Measurements from ENCODE around the gene ZNF497.
"Not testable (repeated sequence)": the region's sequence is repeated elsewhere in the genome, so short reads cannot be mapped to it uniquely, and the experiment has no call there.

ZNF497 gene

GRCh38 chr19:58317476-58318072 is 45.0 kb downstream of the ZNF497 start:
- in situ Hi-C loops (cut with MboI; ENCODE audit: low sequenced_read_pairs) = no loop called here

- in situ Hi-C loops (cut with MboI; ENCODE audit: low sequenced_read_pairs) = no loop called here
These were observed 47.0 kb downstream of the ZNF497 start for GRCh38 chr19:58315580-58315979.

GRCh38 chr19:58311345-58311865 is 51.1 kb downstream of the ZNF497 start:
- in situ Hi-C loops (cut with MboI; ENCODE audit: low sequenced_read_pairs) = no loop called here

- in situ Hi-C loops (cut with MboI; ENCODE audit: low sequenced_read_pairs) = not testable (repeated sequence)
These were observed 51.9 kb downstream of the ZNF497 start for GRCh38 chr19:58310685-58311084.

- in situ Hi-C loops (cut with MboI; ENCODE audit: low sequenced_read_pairs) = no loop called here
These were observed 54.8 kb downstream of the ZNF497 start for GRCh38 chr19:58307736-58308135.

- in situ Hi-C loops (cut with MboI; ENCODE audit: low sequenced_read_pairs) = no loop called here
These were observed 56.6 kb downstream of the ZNF497 start for GRCh38 chr19:58305932-58306323.

- in situ Hi-C loops (cut with MboI; ENCODE audit: low sequenced_read_pairs) = no loop called here
These were observed 57.3 kb downstream of the ZNF497 start, which contains the start of gene ERVK3-1 for GRCh38 chr19:58305065-58305931. ERVK3-1 (plus strand) TSS chr19:58305377; CDS start chr19:58312169, 6,792 bp downstream.

GRCh38 chr19:58304748-58305064 is 57.8 kb downstream of the ZNF497 start:
- in situ Hi-C loops (cut with MboI; ENCODE audit: low sequenced_read_pairs) = no loop called here
